Stimulated activated CD4-positive, alpha-beta T cell treated with anti-CD3 and anti-CD28 coated beads, Interleukin-15, amount 100 ng/mL, for 1 hour (primary cell): ENCODE measurements around the gene SMAD1.

Experiments
- DNase-seq, 2 donors: peaks; one replicate each; pipeline ENCODE4 v3.0.0-alpha.2; 2020; ENCODE audit warnings: low read depth in 1 of 2, low spot score in 1 of 2

SMAD1 gene

GRCh38 chr4:145481164-145481941 lies at the start of gene SMAD1:
SMAD1 (plus strand) TSS chr4:145481853; CDS start chr4:145514614, 32,761 bp downstream.
- DNase-seq: peak in 1 of 2 donors; percentile 20

- DNase-seq: no peak
These were observed 48.0 kb upstream of the SMAD1 start for GRCh38 chr4:145433684-145434083.

- no peak for DNase-seq
These were observed 46.0 kb upstream of the SMAD1 start for GRCh38 chr4:145435646-145436045.

- DNase-seq: no peak
These were observed 45.5 kb upstream of the SMAD1 start for GRCh38 chr4:145436114-145436513.

GRCh38 chr4:145436796-145437195 lies 44.9 kb upstream of the SMAD1 start:
- no peak for DNase-seq

GRCh38 chr4:145437466-145437865 lies 44.2 kb upstream of the SMAD1 start:
- no peak for DNase-seq

GRCh38 chr4:145438298-145438697 lies 43.4 kb upstream of the SMAD1 start:
- DNase-seq: no peak

- DNase-seq: no peak
These were observed 41.2 kb upstream of the SMAD1 start for GRCh38 chr4:145440292-145441007.

- no peak for DNase-seq
These were observed 35.5 kb upstream of the SMAD1 start for GRCh38 chr4:145446184-145446583.

GRCh38 chr4:145451895-145452294 lies 29.8 kb upstream of the SMAD1 start:
- no peak for DNase-seq

- no peak for DNase-seq
These were observed 29.0 kb upstream of the SMAD1 start for GRCh38 chr4:145452447-145453162.

- no peak for DNase-seq
These were observed 28.5 kb upstream of the SMAD1 start for GRCh38 chr4:145453163-145453520.

GRCh38 chr4:145473203-145473602 lies 8.4 kb upstream of the SMAD1 start:
- no peak for DNase-seq

GRCh38 chr4:145480257-145480656 lies 1.4 kb upstream of the SMAD1 start:
- DNase-seq: no peak

GRCh38 chr4:145481942-145482208 lies 222 bp downstream of the SMAD1 start:
- no peak for DNase-seq

- peak in 1 of 2 donors; percentile 59 for DNase-seq
These were observed 770 bp downstream of the SMAD1 start for GRCh38 chr4:145482209-145483037.

GRCh38 chr4:145483514-145483913 lies 1.9 kb downstream of the SMAD1 start:
- DNase-seq: no peak

- DNase-seq: no peak
These were observed 2.7 kb downstream of the SMAD1 start for GRCh38 chr4:145484225-145484846.

GRCh38 chr4:145485120-145485519 lies 3.5 kb downstream of the SMAD1 start:
- DNase-seq: no peak

- DNase-seq: no peak
These were observed 5.0 kb downstream of the SMAD1 start for GRCh38 chr4:145486603-145487002.

- DNase-seq: no peak
These were observed 6.0 kb downstream of the SMAD1 start for GRCh38 chr4:145487631-145488030.
